GM18951 (cell line): Measurements from ENCODE around the gene ABHD12.

Source experiments
- POLR2A ChIP-seq: IDR thresholded peaks from 4 replicates; pipeline ENCODE4 v1.6.1; 2011; ENCODE audit warnings: mild to moderate bottlenecking; ENCODE audit not compliant: insufficient read length, insufficient read depth; ENCODE audit errors: extremely low read depth
- in situ Hi-C: fragments of 300-500 bp; cut with MboI; formaldehyde crosslinking; loops from one replicate; pipeline ENCODE4 v1.12.0; 2022; ENCODE audit warnings: low sequenced_read_pairs, mixed read lengths, inconsistent platforms; ENCODE audit not compliant: unreplicated experiment

The ABHD12 gene

DNA sequence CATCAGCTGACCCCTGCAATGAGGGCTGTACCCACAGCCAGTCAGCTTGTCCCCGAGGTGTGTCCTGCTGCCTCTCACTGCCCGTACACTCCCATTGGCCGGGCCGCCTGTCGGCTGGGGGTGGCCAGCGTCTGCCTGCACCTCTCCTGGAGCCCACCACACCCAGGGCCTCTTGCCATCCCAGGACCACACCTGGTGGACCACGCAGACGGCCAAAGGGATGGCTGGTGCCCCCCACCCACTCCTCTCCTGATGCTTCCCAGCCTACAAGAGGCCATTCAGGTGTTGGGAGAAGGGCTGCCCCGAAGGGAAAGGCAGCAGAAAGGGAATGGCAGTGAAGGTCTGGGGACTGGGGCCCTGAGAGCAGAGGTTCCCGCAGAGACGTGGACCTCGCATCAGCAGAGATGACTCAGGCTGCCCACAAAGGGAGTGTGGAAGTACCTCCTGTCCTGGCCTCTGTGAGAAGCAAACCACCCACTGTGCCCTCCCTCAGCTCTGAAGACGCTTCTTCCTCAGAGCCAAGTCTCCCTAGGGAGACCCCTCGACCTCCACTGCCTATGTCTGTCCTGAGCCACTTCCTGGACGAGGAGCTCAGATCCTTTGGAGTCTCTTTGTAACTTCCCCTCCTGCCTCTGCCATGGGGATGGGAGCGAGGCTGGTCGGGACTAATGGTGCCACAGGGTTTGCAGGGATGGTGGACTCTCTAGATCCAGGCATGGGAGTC is 81.8 kb downstream of the ABHD12 start:
- in situ Hi-C loops: no loop called here

DNA sequence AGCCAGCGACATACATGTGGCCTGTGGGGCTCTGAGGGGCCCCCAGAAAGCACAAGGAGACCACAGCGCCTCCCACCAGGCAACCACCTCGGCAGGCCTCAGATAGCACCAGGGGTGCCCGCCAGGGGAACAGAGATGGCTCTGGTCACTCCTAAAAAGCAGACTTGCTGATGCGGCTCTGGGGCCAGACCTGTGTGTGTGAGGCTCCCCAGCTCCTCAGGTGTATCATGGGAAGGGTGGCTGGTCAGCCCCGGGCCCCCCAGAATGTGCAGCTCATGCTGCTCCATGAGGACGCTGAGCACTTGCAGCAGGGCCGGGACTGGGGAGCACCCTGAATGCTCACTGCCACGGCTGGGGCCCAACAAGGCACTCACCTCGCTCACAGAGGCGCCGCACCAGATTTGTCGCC is 82.5 kb downstream of the ABHD12 start:
- in situ Hi-C loops: no loop called here
- no peak for TF ChIP-seq POLR2A

More for the DNA sequence above, 81.8 kb downstream of the ABHD12 start:
- no peak for TF ChIP-seq POLR2A

DNA sequence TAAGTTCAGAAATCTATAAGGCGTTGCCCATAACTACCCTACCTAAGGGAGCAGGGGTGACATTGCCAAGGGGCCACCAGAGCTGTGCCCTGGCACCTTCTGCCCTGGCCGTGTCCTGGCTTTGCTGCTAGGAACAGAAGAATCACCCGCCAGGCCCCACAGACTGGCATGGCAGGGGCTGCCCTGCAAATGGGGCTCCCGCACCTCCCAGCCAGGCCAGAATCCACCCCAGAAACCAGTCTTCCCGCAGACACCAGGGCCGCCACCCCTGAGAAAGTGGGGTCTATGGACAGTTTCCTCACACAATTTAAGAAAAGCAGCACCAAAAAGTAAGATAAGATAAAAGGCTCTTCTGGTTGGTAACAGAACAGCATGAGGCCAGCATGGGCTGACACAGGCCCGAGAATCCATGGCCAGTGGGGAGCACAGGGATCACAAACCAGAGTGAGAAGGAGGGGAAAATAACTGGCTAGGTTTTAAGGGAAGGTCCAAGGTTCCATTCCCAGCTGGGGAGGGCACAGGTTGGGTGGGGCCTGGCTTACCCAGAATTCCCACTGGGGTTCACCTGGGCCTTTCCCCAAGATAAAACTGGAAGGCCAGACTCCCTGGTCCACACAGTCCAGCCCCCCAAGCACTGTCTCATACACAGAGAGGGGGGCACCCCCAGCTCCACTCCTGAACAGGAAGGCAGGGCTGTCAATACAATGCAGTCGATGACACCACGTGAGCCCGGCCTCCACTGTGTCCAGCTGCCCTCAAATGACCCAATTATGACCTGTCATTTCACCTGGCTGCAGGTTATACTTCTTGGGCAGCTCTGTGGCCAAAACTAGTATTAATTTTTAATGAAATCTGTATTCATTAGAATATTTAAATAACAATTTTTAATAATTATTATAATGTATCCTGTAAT is 83.4 kb downstream of the ABHD12 start:
- in situ Hi-C loops: no loop called here
- no peak for TF ChIP-seq POLR2A

DNA sequence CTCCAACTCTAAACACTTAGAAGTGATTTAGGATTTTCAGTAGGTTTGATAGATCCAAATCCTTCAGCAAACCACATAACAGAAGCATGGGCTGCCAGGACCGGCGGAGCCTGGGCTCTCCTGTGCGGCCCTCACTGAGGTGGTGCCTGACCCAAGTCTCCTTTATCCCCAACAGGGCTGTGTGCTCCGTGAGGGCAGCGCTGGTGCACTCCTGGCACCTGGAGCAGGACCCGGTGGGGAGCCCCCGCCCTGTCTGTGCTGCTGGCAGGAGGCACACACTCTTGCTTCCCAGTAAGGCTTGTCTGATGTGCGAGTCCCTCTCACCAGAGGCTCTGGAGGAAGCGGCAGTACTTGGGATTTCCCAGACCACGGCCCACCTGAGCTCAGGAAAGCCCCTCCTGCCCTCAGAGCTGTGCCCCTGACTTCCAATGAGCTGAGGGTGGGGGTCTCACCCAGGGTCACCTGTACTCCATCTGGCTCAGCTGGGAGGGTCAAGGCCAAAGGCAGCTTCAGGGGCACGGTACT is 86.5 kb downstream of the ABHD12 start:
- in situ Hi-C loops: no loop called here
- TF ChIP-seq POLR2A: no peak

DNA sequence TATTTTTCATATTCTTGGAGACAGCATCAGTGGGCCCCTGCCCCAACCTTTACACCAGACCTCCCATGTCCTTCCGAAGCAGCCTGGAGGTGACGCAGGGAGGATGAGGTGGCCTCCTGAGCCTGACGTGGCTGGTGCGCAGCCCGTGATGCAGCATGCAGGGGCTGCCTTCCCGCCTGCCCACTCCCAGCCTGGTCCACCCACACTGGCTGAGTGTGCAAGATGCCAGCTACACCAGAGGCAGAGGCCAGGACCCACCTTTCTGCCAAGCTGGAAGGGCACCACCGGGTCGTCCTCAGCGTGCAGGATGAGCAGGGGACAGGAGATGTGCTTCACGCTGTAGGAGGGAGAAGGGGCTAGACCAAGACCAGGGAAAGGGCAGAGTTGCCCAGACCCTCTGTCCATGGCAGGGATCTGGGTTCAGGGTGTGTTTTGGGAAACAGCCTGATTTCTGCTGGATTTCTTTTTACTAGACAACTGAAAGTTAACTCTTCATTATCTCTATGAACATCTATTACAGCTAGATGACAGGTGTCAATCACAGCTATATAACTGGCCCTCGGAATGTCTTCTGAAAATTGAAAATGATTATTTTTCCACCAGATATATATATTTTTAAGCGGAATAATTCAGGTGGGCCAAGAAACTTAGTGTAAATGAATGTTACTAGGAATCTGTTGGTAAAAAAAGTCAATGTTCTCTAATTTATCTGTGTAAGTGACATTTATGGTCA is 87.2 kb downstream of the ABHD12 start:
- in situ Hi-C loops: no loop called here
- TF ChIP-seq POLR2A: no peak

DNA sequence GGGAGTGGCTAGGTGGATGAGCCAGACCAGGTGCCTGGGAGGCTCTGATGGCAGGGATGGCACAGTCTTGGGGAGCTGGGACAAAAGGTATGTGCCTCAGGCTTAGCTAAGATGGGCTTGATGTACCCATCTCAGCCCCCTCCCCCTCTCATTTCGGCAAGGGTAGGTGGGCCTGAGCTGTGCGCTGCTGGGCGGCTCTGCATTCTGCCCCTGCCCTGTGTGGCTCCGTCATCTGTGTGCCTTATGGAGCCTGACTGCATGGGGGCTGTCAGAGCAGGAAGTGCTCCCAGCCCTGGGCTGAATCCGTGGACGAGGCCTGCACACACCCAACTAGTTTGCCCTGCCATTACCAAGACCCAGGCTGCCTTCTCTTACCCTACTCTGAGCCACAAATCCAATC is 88.0 kb downstream of the ABHD12 start:
- in situ Hi-C loops: no loop called here
- TF ChIP-seq POLR2A: no peak

DNA sequence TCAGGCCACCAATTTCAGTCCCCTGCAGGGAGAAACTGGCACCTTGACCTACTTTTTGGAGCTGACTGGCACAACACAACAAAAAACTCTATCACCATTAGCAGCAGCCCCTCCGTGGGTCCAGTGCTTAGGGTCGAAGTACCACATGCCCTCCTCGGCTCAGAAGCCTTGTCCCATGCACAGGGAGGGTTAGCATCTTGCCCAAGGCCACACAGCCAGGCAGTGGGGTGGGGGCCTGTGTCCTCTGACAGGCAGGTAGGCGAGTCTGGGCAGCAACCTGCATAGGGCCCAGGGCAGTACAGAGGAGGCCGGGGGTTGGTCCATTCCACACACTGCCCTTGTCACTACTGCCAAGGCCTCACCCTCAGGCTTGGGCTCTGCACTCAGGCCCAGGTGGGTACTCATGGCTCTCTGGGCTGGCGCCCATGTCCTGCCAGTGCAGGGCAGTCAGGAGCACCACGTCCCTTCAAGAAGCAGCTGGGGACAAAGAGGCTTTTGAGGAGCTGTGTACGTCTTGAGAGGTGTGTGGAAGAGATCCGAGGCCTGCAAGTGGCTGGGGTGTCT is 89.2 kb downstream of the ABHD12 start:
- TF ChIP-seq POLR2A: no peak
- in situ Hi-C loops: no loop called here

DNA sequence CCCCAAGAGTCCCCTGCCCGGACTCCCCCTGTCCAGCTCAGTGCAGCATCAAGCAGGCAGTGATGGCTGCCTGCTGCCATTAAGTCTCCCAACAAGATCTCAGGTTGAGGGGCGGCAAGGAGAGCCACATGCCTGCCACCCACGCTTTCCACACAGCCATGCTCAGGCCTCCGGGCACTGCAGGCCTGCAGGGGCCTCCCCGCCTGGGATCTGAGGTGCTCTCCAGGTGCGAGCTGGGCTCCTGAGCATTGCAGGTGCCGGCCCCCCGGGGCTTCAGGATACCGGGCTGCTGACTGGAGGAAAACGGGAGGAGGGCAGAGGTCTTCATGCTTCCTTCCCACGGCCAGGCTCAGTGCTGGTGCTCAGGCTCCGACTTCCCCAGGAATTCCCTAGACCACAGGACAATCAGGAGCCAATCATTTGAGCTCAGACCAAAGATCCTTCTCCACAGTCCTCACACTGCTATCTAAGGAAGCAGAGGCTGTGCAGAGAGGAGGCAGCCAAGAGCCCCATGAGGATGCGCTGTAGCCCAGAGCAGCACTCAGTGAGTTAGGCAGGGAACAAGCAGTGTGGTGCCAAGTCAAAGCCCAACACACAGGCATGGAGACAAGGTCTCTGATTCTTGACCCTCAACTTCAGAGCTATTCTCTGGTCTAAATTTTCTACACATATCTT is 90.0 kb downstream of the ABHD12 start:
- in situ Hi-C loops: no loop called here
- TF ChIP-seq POLR2A: no peak

DNA sequence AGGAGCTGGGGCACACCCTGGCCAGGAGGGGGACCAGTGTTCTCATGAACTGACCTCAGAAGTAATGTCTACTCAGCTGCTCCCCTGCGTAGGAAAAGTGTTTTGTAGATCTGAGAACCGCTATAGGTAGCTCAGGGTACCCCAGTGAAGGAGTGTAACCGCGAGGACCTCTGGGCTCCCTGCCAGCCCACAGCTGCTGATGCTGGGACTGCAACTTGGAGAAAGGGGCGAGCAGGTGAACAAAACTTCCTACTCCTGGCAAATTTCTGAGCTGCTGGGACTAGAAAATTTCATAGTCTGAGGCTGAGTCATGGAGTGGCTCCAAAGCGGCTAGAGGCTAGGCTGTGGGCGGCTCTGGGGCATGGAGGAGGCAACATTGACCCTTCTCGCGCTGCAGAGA is 90.8 kb downstream of the ABHD12 start:
- TF ChIP-seq POLR2A: no peak
- in situ Hi-C loops: no loop called here

DNA sequence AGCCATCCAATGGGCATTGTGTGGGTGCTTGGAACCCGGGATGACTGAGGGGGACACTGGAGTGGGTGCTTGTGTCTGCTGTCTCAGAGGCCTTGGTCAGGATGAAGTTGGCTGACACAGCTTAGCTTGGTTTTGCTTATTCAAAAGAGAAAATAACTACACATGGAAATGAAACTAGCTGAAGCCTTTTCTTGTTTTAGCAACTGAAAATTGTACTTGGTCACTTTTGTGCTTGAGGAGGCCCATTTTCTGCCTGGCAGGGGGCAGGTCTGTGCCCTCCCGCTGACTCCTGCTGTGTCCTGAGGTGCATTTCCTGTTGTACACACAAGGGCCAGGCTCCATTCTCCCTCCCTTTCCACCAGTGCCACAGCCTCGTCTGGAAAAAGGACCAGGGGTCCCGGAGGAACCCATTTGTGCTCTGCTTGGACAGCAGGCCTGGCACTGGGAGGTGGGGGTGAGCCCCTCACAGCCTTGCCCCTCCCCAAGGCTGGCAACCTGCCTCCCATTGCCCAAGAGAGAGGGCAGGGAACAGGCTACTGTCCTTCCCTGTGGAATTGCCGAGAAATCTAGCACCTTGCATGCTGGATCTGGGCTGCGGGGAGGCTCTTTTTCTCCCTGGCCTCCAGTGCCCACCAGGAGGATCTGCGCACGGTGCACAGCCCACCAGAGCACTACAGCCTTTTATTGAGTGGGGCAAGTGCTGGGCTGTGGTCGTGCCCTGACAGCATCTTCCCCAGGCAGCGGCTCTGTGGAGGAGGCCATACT is 93.3 kb downstream of the ABHD12 start:
- in situ Hi-C loops: no loop called here
- TF ChIP-seq POLR2A: peak; percentile 42
